GM19463 (cell line): ENCODE measurements around the gene FASN.
"Not testable (repeated sequence)": the region's sequence is repeated elsewhere in the genome, so short reads cannot be mapped to it uniquely, and the experiment has no call there.

Source experiments
- ATAC-seq: cut with Tn5 transposase; IDR thresholded peaks from one replicate; pipeline ENCODE4 v1.9.1; 2021; ENCODE audit warnings: mild to moderate bottlenecking, moderate library complexity; ENCODE audit not compliant: unreplicated experiment

Gene FASN

DNA sequence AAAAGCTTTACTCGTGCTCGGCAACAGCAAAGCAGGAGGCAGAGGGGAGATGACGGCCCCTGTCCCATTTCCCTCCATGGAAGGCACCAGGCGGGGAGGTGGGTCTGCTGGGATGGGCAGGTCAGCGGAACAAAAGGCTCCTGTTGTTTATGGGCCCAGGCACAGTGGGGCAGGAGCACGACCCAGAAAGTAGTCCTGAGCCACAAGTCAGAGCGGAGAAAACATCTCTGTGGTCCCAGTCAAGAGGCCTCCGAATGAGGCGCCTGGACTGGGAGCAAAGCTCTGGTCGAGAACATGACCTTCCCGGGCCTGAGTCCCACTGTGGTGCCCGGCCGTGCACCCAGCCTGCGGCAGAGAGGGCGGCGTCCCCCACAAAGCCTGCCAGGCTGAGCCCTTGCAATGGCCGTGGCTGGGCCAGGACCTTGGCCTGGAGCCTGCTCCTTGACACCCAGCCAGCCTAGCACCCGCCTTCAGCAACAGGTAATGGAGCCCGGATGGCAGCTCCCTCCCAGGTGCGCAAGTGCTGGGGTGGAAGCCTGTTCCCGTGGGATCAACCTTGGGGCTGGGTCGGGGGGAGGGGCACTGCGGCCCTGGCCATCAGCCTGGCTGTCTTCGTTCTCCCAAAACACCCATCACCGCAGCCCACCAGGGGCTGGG lies 50.0 kb downstream of the FASN start:
- ATAC-seq = no peak

DNA sequence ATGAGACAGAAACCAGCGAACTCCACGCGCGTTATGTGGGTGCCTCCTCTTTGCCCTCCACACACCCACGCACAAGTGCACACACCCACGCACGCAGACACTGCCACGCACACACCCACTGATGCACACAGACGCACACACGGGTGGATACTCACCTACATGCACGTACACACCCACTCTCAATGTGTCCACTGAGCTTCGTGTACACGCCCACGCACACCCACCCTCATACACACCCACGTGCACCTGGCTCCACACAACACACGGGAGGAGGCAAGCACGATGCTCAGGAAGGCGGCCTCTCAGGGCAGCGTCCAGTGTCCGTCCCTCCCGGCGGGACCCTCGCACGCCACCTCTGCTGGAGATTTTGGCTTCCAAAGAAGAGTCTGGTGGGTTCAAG lies 50.7 kb downstream of the FASN start:
- ATAC-seq = no peak

DNA sequence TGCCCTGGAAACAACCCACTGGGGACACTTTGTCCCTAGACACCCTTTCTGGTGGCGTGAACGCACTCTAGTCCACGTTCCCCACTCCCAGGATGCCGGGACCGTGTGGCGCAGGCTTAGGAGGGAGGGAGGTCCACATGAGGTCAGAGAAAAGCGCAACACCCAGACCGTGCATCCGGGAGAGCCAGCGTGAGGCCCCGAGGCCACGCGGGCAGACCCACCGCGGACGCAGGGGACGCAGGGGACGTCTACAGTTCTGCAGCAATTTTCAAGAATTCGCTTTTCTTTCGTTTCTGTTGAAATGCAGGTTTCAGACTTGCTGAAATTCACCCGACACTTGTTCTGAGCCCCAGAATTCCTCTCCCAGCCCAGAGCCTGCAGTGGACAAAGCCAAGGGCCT lies 51.1 kb downstream of the FASN start:
- ATAC-seq = no peak

DNA sequence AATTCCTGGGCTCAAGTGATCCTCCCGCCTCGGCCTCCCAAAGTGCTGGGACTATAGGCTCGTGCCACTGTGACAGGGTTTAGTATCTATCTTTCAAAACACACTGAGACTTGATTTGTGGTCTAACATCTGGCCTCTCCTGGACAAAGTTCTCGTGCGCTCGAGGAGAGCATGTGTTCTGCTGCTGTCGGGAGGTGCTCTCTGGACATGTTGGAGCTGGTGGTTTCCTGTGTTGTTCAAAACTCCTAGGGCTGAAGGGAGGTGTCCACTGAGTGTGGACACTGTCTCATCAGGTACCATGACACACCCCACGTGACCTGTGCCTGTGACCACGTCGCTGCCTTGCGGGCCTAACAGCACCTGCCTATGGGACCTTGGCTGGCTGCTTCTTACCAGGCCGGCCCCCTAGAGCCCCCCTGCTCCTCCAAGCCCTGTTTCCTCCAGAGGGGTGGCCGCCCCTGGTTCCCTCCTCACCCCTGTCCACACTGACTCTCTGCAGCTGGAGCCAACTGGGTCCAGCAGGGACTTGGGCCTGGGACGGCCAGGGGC lies 52.0 kb downstream of the FASN start:
- ATAC-seq = no peak

DNA sequence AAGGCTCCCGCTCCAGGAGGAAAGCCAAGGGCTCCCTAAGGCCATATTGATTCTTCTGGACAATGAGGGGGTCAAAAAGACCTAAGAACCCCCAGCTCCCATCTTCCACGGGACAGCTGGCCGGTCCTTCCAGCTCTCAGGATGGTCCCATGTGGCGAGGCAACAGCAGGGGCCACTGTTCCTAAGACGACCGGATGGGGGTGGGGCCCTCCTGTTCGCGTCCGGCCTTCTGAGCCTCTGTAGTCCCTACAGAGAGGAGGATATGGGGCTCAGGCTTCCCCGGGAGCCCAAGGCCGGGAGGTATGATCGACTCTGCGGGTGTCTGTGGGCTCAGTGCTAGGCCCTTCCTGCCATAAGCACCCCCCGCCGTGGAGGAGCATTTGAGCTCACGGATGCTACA lies 54.5 kb downstream of the FASN start:
- ATAC-seq = no peak

DNA sequence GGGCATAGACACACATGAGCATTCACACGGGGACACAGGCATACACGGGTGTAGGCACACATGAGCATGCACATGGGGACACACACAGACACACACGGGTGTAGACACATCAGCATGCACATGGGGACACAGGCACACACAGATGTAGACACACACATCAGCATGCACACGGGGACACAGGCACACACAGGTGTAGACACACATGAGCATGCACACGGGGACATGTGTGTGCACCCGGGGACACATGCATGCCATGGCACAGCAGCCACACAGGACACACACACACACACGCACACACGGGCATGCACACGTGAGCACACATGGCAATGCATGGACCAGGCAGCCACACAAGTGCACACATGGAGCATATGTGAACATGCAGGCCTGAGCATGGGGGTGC lies 55.4 kb downstream of the FASN start:
- ATAC-seq = no peak

DNA sequence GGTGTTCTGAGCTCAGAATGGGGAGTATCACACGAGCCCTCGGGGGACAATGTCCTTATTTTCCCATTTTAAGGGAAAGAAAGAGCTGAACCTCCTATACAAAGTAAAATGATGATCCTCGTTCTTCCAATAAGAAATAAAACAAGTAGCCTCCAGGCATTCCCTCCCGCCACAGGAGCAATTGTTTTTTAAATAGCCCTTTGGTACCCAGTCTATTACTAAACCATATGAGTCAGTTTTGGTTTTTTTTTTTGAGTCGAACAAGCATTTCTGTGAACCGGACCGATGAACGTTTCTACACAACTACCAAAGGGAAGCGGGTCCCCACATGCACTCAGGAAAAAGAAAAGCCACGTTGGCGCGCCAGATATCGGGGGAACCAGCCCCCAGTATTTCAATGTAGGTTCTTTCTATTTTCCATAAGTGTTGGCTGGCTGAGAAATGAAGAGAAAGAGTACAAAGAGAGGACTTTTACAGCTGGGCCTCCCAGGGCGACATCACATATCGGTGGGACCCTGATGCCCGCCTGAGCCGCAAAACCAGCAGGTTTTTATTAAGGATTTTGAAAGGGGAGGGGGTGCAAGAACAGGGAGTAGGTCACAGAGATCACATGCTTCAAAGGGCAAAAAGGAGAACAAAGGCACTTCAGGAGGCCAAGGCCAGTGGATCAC lies 56.8 kb downstream of the FASN start:
- no peak for ATAC-seq

DNA sequence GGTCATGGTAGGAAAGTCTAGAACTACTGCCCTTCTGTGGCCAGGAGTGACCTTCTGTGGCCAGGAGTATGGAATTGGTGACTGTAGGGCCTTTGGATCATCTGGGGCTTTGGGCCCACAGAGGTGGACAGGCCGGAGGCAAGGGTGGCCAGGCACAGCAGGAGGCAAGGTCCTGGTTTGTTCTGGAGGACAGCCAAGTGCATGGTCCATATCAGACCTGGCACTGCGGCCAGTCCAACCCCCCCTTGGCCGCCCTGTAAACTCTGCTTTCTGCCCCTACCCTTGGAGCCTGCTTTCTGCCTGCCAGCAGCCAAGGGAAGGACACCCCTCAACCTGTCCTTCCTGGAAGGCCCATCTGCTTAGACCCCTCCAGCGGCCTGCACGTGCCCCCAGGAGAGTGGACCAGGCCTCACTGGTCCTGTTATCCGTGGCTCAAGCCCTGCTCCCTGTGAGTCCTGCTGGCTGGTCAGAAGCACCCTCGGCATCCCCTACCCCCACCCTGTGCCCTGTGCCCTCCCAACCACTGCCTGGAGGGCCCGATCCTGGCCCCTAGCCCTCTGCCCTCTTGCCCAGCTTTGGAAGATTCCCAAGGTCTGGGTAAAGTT lies 58.2 kb downstream of the FASN start:
- no peak for ATAC-seq

DNA sequence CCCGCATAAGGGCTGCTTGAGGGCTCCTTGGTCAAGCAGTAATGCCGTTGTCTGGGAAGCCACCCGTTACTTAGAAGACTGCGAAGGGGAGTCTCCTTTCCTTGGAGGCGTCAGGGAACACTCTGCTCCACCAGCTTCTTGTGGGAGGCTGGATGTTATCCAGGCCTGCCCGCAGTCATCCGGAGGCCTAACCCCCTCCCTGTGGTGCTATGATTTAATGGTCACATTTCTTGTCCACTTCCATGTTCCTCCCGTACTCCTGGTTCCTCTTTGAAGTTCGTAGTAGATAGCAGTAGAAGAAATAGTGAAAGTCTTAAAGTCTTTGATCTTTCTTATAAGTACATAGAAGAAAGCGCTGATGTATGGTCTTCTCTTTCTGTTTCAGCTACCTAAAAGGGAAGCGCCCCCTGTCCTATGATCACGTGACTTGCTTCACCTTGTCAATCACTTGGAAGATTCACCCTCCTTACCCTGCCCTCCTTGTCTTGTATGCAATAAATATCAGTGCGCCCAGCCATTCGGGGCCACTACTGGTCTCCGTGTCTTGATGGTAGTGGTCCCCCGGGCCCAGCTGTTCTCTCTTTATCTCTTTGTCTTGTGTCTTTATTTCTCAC lies 59.1 kb downstream of the FASN start:
- ATAC-seq = not testable (repeated sequence)

DNA sequence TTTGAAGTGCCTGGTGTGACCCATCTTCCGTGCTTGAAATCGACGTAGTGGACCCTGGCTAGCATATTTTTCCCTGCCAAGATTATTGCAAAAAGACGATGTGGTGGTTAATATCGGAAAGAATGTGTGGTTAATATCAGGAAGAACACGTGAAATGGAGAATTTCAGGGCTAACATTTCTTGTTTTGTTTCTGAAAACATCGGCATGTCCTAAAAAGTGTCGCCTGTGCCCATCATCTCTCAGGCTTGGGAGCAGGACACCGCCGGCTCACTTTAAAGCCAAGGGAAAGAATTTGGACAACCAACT lies 60.2 kb downstream of the FASN start:
- ATAC-seq = no peak

DNA sequence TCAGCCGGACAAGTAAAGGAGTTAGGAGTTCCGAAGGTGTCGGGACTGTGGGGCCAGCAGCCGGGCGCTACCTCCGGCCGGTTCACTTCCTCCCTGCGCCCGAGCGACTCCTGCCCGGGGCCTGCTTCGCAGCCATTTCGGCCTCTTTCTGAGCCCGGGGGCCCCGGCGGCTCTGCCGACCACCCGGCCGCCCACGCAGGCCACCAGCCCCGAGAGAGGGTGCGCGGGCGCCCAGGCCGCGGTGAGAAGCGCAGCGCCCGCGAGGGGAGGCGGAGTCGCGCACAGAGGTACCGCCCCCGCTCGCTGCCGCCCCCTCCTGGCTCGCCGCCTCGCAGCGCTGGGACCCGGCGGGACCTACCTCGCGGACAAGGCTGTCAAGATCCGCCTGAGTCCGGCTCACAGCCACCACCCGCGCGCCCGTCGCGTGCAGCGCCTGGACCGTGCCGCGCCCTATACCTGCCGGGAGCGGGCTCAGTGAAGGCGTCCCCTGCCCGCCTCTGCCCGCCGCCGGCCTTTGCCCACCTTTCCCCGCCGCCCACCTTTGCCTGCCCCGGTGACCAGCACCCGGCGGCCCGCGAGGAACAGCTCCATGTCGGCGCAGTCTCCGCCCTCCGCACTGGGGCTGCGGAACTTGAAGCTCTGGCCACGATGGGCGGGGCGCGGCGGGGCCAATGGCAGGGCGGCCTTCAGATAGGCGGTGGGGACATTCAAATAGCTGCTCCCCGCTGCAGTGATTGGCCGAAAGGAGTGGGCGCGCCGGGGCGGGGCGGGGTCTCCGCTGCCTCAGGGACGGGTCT lies 60.7 kb downstream of the FASN start, which contains the start of gene DCXR:
Gene DCXR, minus strand, starts transcription at position 606 of the 797 bp plus-strand sequence. Its CDS starts 15 bp downstream, at position 591.
- ATAC-seq = peak; percentile 88

DNA sequence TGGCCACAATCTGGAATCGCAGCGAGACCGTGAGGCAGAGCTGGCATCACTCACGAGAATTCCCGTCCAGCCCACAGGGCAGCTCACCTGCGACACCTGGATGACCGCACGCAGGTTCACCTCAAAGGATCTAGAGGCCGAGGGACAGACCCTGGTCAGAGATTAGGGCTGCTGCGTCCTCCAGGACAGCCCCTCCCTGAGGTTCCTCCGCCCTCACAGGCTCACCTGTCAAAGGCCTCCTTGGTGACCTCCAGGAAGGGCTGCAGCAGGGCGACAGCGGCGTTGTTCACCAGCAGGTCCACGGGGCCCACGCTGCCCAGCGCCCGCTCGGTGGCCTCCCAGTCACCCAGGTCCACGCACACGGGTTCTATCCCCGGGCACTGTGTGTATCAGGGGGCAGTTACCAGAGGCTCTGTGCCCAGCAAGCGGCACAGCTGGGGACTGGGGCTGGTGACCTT lies 61.4 kb downstream of the FASN start:
- no peak for ATAC-seq

DNA sequence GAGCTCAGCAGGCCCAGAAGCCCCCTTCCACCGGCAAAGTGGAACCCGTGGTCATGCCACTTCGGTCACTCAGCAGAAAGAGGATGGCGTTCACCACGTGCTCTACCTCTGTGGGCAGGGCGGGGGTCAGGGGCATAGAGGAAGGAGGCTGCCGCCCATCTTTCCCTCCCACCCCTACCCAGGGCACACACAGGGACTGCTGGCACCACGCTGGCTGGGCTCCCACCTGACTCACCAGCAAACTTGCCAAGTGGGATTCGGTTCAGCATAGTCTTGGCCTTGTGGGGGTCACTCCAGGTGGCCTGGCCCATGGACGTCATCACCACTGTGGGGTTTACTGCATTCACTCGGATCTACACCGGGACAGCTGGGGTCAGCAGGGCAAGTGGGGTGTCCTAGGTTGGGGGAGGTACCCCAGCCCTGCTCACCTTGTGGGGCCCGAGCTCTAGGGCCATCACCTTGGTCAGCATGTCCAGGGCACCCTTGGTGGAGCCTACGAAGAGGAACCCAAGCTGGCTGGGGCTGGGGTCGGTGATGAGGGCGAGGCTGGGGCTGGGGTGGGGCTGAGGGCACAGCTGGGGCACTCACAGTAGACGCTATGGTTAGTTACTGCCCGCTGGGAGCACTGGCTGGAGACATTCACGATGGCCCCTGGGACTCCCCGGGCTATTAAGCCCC lies 61.9 kb downstream of the FASN start:
- no peak for ATAC-seq

DNA sequence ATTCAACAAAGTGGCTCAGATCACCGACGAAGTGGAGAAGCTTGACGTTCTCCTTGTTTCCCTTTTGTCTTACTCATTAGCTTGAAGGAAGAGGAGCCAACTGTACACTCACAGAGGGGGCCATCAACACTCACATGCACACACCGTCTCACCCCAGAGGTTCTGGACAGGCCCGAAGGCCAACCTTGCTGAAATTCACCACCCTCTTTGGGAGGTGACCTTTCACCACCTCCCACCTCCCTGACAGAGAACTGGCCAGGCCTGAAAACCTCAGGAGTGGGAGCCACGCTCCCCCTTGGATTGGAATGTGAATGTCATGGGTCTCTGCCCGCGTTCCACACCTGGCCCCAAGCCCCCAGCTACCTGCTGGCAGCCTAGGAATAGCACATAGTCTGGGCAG lies 62.5 kb downstream of the FASN start:
- ATAC-seq = no peak

DNA sequence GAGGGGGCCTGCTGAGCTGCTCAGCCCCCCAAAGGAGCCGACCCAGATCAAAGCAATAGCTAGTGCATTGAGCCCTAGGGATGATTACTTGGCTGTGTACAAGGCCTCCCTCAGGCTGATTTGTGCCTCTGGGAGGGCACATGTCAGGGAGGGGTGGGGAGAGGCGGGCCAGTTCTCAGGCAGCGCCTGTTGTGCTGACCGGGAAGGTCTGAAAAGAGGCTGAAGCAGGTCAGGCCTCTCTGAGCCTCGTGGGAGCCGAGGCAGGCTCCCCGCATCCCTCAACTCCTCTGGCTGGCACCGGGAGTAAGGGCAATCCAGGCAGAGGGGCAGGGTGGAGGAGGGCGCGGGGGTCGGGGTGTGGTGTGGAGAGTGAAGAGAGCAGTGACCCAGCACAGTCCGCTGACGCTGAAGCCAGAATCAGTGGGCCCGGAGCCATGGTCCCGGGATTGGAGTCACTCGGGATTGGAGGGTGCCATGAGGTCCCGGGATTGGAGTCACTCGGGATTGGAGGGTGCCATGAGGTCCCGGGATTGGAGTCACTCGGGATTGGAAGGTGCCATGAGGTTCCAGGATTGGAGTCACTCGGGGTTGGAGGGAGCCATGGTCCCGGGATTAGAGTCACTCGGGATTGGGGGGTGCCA lies 63.5 kb downstream of the FASN start:
- ATAC-seq = no peak

DNA sequence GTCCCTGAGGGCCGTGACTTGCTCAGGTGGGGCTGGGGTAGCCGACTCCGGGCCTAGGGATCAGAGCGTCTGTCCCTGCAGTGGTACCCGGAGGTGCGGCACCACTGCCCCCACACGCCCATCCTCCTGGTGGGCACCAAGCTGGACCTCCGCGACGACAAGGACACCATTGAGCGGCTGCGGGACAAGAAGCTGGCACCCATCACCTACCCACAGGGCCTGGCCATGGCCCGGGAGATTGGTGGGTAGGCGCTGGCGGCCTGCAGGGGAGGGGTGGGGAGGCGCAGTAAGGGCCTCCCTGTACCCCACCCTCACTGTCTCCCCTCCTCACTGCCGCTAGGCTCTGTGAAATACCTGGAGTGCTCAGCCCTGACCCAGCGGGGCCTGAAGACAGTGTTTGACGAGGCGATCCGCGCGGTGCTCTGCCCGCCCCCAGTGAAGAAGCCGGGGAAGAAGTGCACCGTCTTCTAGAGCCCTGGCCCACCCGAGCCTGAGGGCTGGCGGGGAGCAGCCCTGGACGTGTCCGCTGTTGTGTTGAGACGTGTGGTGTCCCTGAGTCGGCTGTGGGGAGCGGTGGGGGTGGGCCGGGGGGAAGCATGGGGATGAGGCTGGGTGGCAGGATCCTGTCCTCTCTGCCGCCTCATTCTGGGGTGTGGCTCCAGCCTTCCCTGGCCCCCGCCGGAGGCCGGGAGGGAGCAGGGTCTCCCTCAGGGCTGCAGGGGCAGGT lies 64.5 kb downstream of the FASN start:
- ATAC-seq = no peak

DNA sequence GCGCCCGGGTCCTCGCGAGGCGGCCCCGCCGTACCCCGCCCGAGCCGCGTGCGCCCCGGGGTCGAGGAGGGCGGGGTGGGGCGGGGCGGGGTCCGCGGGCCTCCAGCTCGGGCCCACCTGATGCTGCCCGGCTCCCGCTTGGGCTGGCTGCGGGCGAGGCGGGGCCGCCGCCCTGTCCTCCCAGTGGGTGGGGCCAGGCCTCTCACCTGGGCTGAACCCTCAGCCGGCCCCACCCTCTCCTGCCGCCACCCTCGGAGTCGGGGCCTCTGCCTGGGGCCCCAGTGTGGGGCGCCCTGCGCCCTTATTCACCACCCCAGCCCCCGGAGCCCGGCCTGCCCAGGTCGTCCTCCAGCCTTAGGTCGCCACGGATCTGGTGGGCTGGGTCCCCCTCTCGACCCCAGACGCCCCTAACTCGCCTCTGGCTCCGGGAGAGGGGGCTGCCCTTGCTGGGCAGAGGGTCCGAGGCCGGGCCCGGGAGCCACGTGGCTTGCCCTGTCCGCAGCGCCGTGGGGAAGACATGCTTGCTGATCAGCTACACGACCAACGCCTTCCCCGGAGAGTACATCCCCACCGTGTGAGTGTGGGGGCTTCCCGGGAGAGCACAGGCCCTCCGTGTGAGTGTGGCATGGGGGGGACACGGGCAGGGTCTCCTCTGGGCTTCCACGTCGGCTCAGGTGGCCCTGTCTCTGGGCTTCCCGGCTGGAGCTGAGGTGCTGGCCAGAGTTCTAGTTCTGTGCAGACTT lies 66.0 kb downstream of the FASN start:
- ATAC-seq = no peak

DNA sequence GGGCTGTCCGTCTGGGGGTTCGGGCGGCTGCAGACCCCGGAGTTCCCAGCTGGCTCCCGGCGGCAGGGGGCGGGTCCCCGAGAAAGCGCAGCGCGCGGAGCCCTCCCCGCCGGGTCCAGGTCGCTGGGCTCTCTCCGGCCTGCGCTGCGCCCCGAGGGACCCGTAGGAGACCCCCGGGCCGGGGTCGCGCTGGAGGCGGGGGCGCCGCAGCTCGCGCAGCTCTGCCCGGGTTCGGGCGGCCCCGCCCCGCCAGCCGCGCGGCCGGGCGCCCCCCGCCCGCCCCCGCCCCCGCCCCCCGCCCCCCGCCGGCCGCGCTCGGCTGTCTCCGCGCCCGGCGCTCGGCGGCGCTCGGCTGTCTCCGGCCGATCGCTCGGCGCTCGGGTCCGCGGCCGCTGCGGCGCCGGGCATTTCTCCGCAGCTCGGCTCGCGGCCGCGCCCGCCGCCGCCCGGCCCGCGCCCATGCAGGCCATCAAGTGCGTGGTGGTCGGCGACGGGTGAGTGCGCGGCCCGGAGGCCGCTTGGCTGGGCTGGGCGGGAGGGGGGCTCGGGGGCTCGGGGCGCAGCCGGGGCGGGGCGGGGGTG lies 66.6 kb downstream of the FASN start, which contains the start of gene RAC3:
Gene RAC3, plus strand, starts transcription at position 376 of the 582 bp plus-strand sequence. Its CDS starts 84 bp downstream, at position 460.
- ATAC-seq = no peak
